IMR-90 (cell line): ENCODE results near the gene CRIP1. TPM values are rescaled to one million over a fixed set of nuclear protein-coding genes. Genes with fewer than 3 reads are reported as not detected.

ENCODE experiments used
- ATAC-seq: fragments of 200-7000 bp; cut with Tn5 transposase; 2 replicates; pipeline ENCODE4 v1.9.1; 2020; ENCODE audit warnings: low read depth, mild to moderate bottlenecking, moderate library complexity
- BruUV-seq: library from RNA; stranded (reverse); fragments of 400-500 nt; replicated peaks from 2 replicates; lab custom pipeline; 2021; lab: Mats Ljungman, UMichigan
- CTCF ChIA-PET: fragments of 300-600 bp; formaldehyde crosslinking; extraction: SDS; loops from one replicate; lab custom pipeline; 2021; ENCODE audit warnings: antibody characterized with exemption; lab: Yijun Ruan, JAX
- POLR2A ChIA-PET: fragments of 300-600 bp; sonication (Branson Sonifier 250); formaldehyde crosslinking; loops from one replicate; lab custom pipeline; 2022; ENCODE audit warnings: antibody characterized with exemption; ENCODE audit not compliant: unreplicated experiment; lab: Charles Lee
- DNase-seq: peaks from one replicate; pipeline ENCODE4 v3.0.0; 2013
- H2AFZ ChIP-seq: replicated peaks from 2 replicates; pipeline ENCODE3; 2013; ENCODE audit warnings: low read length, mild to moderate bottlenecking; ENCODE audit not compliant: poor library complexity
- H2AK5ac ChIP-seq: 2 replicates; pipeline ENCODE4 v1.6.1; 2013; ENCODE audit warnings: low read depth, low read length, inconsistent platforms
- H2AK9ac ChIP-seq: replicated peaks from 2 replicates; pipeline ENCODE3; 2013; ENCODE audit warnings: mild to moderate bottlenecking, low read depth, low read length, moderate library complexity; ENCODE audit not compliant: poor library complexity
- H2BK120ac ChIP-seq: 2 replicates; pipeline ENCODE4 v1.6.1; 2013; ENCODE audit warnings: low read depth, low read length, inconsistent platforms
- H2BK15ac ChIP-seq: 3 replicates; pipeline ENCODE4 v1.6.1; 2013; ENCODE audit warnings: low read depth, low read length, inconsistent platforms
- H2BK20ac ChIP-seq: 2 replicates; pipeline ENCODE4 v1.6.1; 2013; ENCODE audit warnings: low read depth, mild to moderate bottlenecking, inconsistent platforms, low read length, moderate library complexity
- H2BK5ac ChIP-seq: 2 replicates; pipeline ENCODE4 v1.6.1; 2013; ENCODE audit warnings: mild to moderate bottlenecking, low read depth, low read length, inconsistent platforms; ENCODE audit not compliant: poor library complexity, severe bottlenecking
- H3K14ac ChIP-seq: replicated peaks from 2 replicates; pipeline ENCODE4 v1.6.1; 2013; ENCODE audit warnings: low read depth, low read length, inconsistent platforms
- H3K18ac ChIP-seq: 2 replicates; pipeline ENCODE4 v1.6.1; 2013; ENCODE audit warnings: low read depth, low read length, control low read depth
- H3K23ac ChIP-seq: 2 replicates; pipeline ENCODE4 v1.6.1; 2013; ENCODE audit warnings: low read depth, low read length, inconsistent platforms
- H3K27ac ChIP-seq: 2 replicates; pipeline ENCODE4 v1.5.1; 2013; ENCODE audit warnings: mild to moderate bottlenecking, control low read depth, low read length; ENCODE audit not compliant: insufficient read depth
- H3K27me3 ChIP-seq: 2 replicates; pipeline ENCODE4 v1.6.1; 2013; ENCODE audit warnings: low read length; ENCODE audit not compliant: control insufficient read depth, insufficient read depth
- H3K36me3 ChIP-seq: 2 replicates; pipeline ENCODE4 v1.6.1; 2013; ENCODE audit warnings: low read length, mixed read lengths; ENCODE audit not compliant: control insufficient read depth, insufficient read depth
- H3K4ac ChIP-seq: 2 replicates; pipeline ENCODE4 v1.6.1; 2013; ENCODE audit warnings: low read depth, low read length, inconsistent platforms
- H3K4me1 ChIP-seq: 2 replicates; pipeline ENCODE4 v1.6.1; 2013; ENCODE audit warnings: low read length, mixed read lengths; ENCODE audit not compliant: control insufficient read depth, insufficient read depth
- H3K4me2 ChIP-seq: 2 replicates; pipeline ENCODE4 v1.6.1; 2013; ENCODE audit warnings: low read depth, mild to moderate bottlenecking, control low read depth, low read length, moderate library complexity
- H3K4me3 ChIP-seq: 2 replicates; pipeline ENCODE4 v1.5.1; 2013; ENCODE audit warnings: low read depth, mild to moderate bottlenecking, control low read depth, low read length, moderate library complexity; ENCODE audit not compliant: insufficient read depth
- H3K56ac ChIP-seq: 2 replicates; pipeline ENCODE4 v1.6.1; 2013; ENCODE audit warnings: low read length, inconsistent platforms; ENCODE audit not compliant: insufficient read depth; ENCODE audit errors: extremely low read depth
- H3K79me1 ChIP-seq, 2 experiments: 2 replicates each; pipeline ENCODE4 v1.6.1; 2013; ENCODE audit warnings: low read length in 2 of 2, inconsistent platforms in 1 of 2, low read depth in 1 of 2
- H3K9ac ChIP-seq: 2 replicates; pipeline ENCODE4 v1.6.1; 2013; ENCODE audit warnings: low read depth, low read length, control low read depth
- H3K9me1 ChIP-seq: 2 replicates; pipeline ENCODE4 v1.6.1; 2013; ENCODE audit warnings: low read length, inconsistent platforms; ENCODE audit not compliant: insufficient read depth
- H3K9me3 ChIP-seq: 2 replicates; pipeline ENCODE4 v1.6.1; 2013; ENCODE audit warnings: low read length; ENCODE audit not compliant: control insufficient read depth, insufficient read depth
- H4K20me1 ChIP-seq: 2 replicates; pipeline ENCODE4 v1.6.1; 2013; ENCODE audit warnings: low read length, inconsistent platforms; ENCODE audit not compliant: insufficient read depth
- H4K5ac ChIP-seq: 2 replicates; pipeline ENCODE4 v1.6.1; 2013; ENCODE audit warnings: mild to moderate bottlenecking, low read depth, low read length, control low read depth
- H4K8ac ChIP-seq, 2 experiments: 2 replicates each; pipeline ENCODE4 v1.6.1; 2013; ENCODE audit warnings: low read depth in 2 of 2, low read length in 2 of 2, control low read depth in 1 of 2, inconsistent platforms in 1 of 2
- H4K91ac ChIP-seq: 2 replicates; pipeline ENCODE4 v1.6.1; 2013; ENCODE audit warnings: low read depth, low read length, inconsistent platforms; ENCODE audit not compliant: insufficient read depth
- BHLHE40 ChIP-seq: fragments of 150-350 bp; IDR thresholded peaks from 2 replicates; pipeline ENCODE4 v1.6.1; 2016; ENCODE audit warnings: mild to moderate bottlenecking, low read depth, low read length
- CEBPB ChIP-seq: IDR thresholded peaks from 2 replicates; pipeline ENCODE4 v1.6.1; 2012; ENCODE audit warnings: low read depth, low read length, improper control_type of control experiment
- CHD1 ChIP-seq: IDR thresholded peaks from 2 replicates; pipeline ENCODE4 v1.6.1; 2012; ENCODE audit warnings: low read depth, low read length, improper control_type of control experiment
- FOS ChIP-seq: fragments of 150-350 bp; IDR thresholded peaks from 2 replicates; pipeline ENCODE4 v1.6.1; 2016; ENCODE audit warnings: low read depth, low read length
- MAFK ChIP-seq: IDR thresholded peaks from 2 replicates; pipeline ENCODE4 v1.6.1; 2012; ENCODE audit warnings: low read depth, low read length, improper control_type of control experiment
- MAZ ChIP-seq: IDR thresholded peaks from 2 replicates; pipeline ENCODE4 v1.6.1; 2012; ENCODE audit warnings: low read depth, mild to moderate bottlenecking, low read length, improper control_type of control experiment, moderate library complexity, borderline replicate concordance
- MXI1 ChIP-seq: IDR thresholded peaks from 2 replicates; pipeline ENCODE4 v1.6.1; 2012; ENCODE audit warnings: low read depth, mild to moderate bottlenecking, low read length, moderate library complexity, borderline replicate concordance
- NFE2L2 ChIP-seq: fragments of 150-350 bp; IDR thresholded peaks from 2 replicates; pipeline ENCODE4 v1.6.1; 2016; ENCODE audit warnings: low read depth, mild to moderate bottlenecking, low read length
- POLR2A ChIP-seq: IDR thresholded peaks from 2 replicates; pipeline ENCODE4 v1.6.1; 2012; ENCODE audit warnings: mild to moderate bottlenecking, low read depth, low read length
- RAD21 ChIP-seq: IDR thresholded peaks from 2 replicates; pipeline ENCODE4 v1.6.1; 2012; ENCODE audit warnings: low read length, improper control_type of control experiment
- RCOR1 ChIP-seq: IDR thresholded peaks from 2 replicates; pipeline ENCODE4 v1.6.1; 2012; ENCODE audit warnings: mild to moderate bottlenecking, low read length, improper control_type of control experiment; ENCODE audit not compliant: insufficient replicate concordance
- RFX5 ChIP-seq: IDR thresholded peaks from 2 replicates; pipeline ENCODE4 v1.8.0; 2012; ENCODE audit warnings: low read depth, mild to moderate bottlenecking, low read length, moderate library complexity
- SMC3 ChIP-seq: fragments of 150-350 bp; IDR thresholded peaks from 2 replicates; pipeline ENCODE4 v1.6.1; 2016; ENCODE audit warnings: low read depth, mild to moderate bottlenecking, antibody characterized with exemption, low read length, moderate library complexity
- WGBS, 2 experiments: methylation state at CpG; one replicate each; pipeline versions ENCODE4 v1.1.5 to v1.1.7; 2013; ENCODE audit warnings: missing lambda C conversion rate in 2 of 2; ENCODE audit not compliant: insufficient read length in 1 of 2; ENCODE audit errors: extremely low coverage in 2 of 2; 5-methylcytosine and 5-hydroxymethylcytosine counted together
- dilution Hi-C: fragments of 300-500 bp; cut with HindIII; formaldehyde crosslinking; loops from one replicate; pipeline ENCODE4 v1.14.3; 2018; ENCODE audit warnings: low sequenced_read_pairs; ENCODE audit not compliant: unreplicated experiment
- in situ Hi-C: fragments of 300-500 bp; cut with MboI; formaldehyde crosslinking; loops from 3 replicates; pipeline ENCODE4 v1.14.3; 2019; ENCODE audit warnings: low sequenced_read_pairs, inconsistent platforms, mixed read lengths
- intact Hi-C: fragments of 100-400 bp; cut with micrococcal nuclease; formaldehyde crosslinking; loops from 2 replicates; pipeline ENCODE4 v1.10.0; 2022
- polyA plus RNA-seq, 3 experiments: library from polyadenylated mRNA; depleted of rRNA; stranded (reverse); fragments of >200 nt; gene quantifications; 2 replicates each; pipeline ENCODE4 v1.2.3, GENCODE V29; 2012; ENCODE audit warnings: low replicate concordance in 1 of 3
- total RNA-seq: library from RNA; depleted of rRNA; stranded (reverse); fragments of >200 nt; gene quantifications from 2 replicates; pipeline ENCODE4 v1.2.3, GENCODE V29; 2012
- TF ChIP-seq, protein P1 (sequence below): fragments of 150-350 bp; IDR thresholded peaks from 2 replicates; pipeline ENCODE4 v1.6.1; 2016; ENCODE audit warnings: low read depth, mild to moderate bottlenecking, low read length, moderate library complexity, borderline replicate concordance
- TF ChIP-seq, protein P2 (sequence below): conservative IDR thresholded peaks from 2 replicates; pipeline ENCODE4 v1.5.1; 2012; ENCODE audit warnings: mild to moderate bottlenecking, low read depth, low read length, improper control_type of control experiment
- TF ChIP-seq, protein P3 (sequence below): fragments of 150-350 bp; IDR thresholded peaks from 2 replicates; pipeline ENCODE4 v1.6.1; 2017; ENCODE audit warnings: mild to moderate bottlenecking, antibody characterized with exemption, low read length, low read depth

Gene CRIP1
- total and polyA plus RNA-seq, 2 of the 4 experiments (the other 2 are of a cell fraction) = 0.21 TPM; not detected in 1

DNA sequence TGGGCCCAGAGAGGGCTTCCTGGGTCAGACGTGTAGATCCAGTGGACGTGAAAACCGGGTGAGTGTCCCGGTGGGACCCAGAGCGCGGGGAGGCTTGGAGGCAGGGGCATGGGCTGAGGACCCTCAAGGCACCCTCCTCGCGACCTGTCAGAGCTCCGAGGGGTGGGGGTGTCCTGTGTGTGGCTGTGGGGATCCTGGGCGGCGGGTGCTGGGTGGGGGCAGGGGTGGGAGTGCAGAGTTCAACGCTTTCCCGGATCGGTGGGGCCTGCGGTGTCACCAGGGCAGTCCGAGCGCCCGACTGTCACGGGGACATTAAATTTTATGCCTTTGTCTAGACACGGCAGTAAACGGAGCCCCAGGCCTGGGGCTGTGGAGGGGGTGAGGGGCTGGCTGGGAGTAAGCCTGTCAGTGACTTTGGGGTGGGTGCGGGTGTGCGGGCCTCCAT is 40.7 kb downstream of the CRIP1 start:
- Histone ChIP-seq H3K36me3 (no peaks in the 10 kb centered on the region), H2BK20ac (no peak overlapping the region), H3K4ac (no peak overlapping the region), H3K14ac (0 out of 2 replicates have a peak overlapping the region, but pooled peaks have one; percentile 3), H3K9ac (no peak overlapping the region), H3K4me2 (peak overlapping the region; percentile 83), H2AK9ac (peak overlapping the region; percentile 85), H3K56ac (no peak overlapping the region), H3K27me3 (no peaks in the 10 kb centered on the region; the same call in 1 of the 2 replicates), H3K9me1 (no peaks in the 10 kb centered on the region), H2BK15ac (no peak overlapping the region), H4K8ac (peak overlapping the region in 1 of 2 experiments; percentile 88; a peak in 1 of 4 replicates), H2AK5ac (no peak overlapping the region; the same call in 1 of the 2 replicates), H2BK5ac (no peak overlapping the region), H4K91ac (no peak overlapping the region), H3K18ac (no peak overlapping the region), H3K9me3 (no peaks in the 10 kb centered on the region), H3K23ac (no peak overlapping the region), H3K79me1 (no peaks in the 10 kb centered on the region), H2AFZ (peak overlapping the region; percentile 96), H3K27ac (no peak overlapping the region), H3K4me1 (peaks cover 9% of the 10 kb centered on the region; the same call in 1 of the 2 replicates), H2BK120ac (no peak overlapping the region), H4K20me1 (0 out of 2 replicates have a peak, but pooled peaks cover 3% of the 10 kb centered on the region), H3K4me3 (peak overlapping the region; percentile 57), H4K5ac (no peak overlapping the region)
- intact Hi-C loops = loop anchor here (5.0 kb wide), 1 partner anchor 35 kb away; the partner anchor contains the start of gene TEDC1
- ChIA-PET POLR2A (no interaction called here), CTCF (no interaction called here)
- ATAC-seq = no peak
- 38% methylated on average over 20 of the region's 23 CpGs; no CpG with 5 or more reads in 1 of the 2 experiments for WGBS, 2 experiments
- dilution Hi-C loops = no loop called here
- no TSS peak for BruUV-seq
- DNase-seq = no peak
- TF ChIP-seq CHD1 (no peak), CEBPB (no peak), RFX5 (no peak), NFE2L2 (no peak), MAFK (no peak), MAZ (no peak), BHLHE40 (no peak), RAD21 (no peak), SMC3 (no peak), MXI1 (no peak), RCOR1 (no peak), POLR2A (no peak), FOS (no peak)
- TF ChIP-seq, protein P1, sequence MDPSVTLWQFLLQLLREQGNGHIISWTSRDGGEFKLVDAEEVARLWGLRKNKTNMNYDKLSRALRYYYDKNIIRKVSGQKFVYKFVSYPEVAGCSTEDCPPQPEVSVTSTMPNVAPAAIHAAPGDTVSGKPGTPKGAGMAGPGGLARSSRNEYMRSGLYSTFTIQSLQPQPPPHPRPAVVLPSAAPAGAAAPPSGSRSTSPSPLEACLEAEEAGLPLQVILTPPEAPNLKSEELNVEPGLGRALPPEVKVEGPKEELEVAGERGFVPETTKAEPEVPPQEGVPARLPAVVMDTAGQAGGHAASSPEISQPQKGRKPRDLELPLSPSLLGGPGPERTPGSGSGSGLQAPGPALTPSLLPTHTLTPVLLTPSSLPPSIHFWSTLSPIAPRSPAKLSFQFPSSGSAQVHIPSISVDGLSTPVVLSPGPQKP = no peak
- TF ChIP-seq, protein P2, sequence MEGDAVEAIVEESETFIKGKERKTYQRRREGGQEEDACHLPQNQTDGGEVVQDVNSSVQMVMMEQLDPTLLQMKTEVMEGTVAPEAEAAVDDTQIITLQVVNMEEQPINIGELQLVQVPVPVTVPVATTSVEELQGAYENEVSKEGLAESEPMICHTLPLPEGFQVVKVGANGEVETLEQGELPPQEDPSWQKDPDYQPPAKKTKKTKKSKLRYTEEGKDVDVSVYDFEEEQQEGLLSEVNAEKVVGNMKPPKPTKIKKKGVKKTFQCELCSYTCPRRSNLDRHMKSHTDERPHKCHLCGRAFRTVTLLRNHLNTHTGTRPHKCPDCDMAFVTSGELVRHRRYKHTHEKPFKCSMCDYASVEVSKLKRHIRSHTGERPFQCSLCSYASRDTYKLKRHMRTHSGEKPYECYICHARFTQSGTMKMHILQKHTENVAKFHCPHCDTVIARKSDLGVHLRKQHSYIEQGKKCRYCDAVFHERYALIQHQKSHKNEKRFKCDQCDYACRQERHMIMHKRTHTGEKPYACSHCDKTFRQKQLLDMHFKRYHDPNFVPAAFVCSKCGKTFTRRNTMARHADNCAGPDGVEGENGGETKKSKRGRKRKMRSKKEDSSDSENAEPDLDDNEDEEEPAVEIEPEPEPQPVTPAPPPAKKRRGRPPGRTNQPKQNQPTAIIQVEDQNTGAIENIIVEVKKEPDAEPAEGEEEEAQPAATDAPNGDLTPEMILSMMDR = no peak
- TF ChIP-seq, protein P3, sequence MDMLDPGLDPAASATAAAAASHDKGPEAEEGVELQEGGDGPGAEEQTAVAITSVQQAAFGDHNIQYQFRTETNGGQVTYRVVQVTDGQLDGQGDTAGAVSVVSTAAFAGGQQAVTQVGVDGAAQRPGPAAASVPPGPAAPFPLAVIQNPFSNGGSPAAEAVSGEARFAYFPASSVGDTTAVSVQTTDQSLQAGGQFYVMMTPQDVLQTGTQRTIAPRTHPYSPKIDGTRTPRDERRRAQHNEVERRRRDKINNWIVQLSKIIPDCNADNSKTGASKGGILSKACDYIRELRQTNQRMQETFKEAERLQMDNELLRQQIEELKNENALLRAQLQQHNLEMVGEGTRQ = no peak
- in situ Hi-C loops = no loop called here
